Endothelial cell of umbilical vein (primary cell): ENCODE data around the gene TNFRSF19.

Experiments
- EZH2 ChIP-seq: IDR thresholded peaks from 2 replicates; pipeline ENCODE4 v1.6.1; 2012; ENCODE audit warnings: borderline replicate concordance, low read depth, mild to moderate bottlenecking, moderate library complexity, low read length, inconsistent platforms; ENCODE audit not compliant: severe bottlenecking
- JUN ChIP-seq: IDR thresholded peaks from 2 replicates; pipeline ENCODE4 v1.6.1; 2011; ENCODE audit warnings: borderline replicate concordance, low read depth; ENCODE audit not compliant: insufficient read length, insufficient read depth
- POLR2A ChIP-seq: IDR thresholded peaks from 2 replicates; pipeline ENCODE4 v1.6.1; 2012; ENCODE audit warnings: low read depth, mild to moderate bottlenecking, control low read depth, low read length
- TF ChIP-seq, protein P1 (sequence below), 2 donors: IDR thresholded peaks; 1 replicate in 1 of 2; 2 replicates in 1 of 2; pipeline ENCODE4 v1.5.1; 2011; ENCODE audit warnings: low read length in 2 of 2, mild to moderate bottlenecking in 2 of 2, moderate library complexity in 2 of 2, control low read depth in 1 of 2, inconsistent platforms in 1 of 2, low read depth in 1 of 2; ENCODE audit not compliant: insufficient read depth in 1 of 2; ENCODE audit errors: extremely low read depth in 1 of 2

DNA sequence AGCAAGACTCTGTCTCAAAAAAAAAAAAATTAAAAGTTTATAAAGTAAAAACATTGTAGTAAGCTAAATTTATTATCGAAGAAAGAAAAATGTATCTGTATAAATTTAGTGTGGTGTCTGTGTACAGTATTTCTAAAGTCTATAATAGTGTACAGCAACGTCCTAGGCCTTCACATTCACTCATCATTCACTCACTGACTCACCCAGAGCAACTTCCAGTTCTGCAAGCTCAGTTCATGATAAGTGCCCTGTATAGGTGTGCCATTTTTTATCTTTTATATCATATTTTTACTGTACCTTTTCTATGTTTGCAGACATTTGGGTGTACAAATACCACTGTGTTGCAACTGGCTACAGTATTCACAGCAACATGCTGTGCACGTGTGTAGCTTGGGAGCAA is 118.1 kb downstream of the TNFRSF19 start:
- TF ChIP-seq, protein P1, sequence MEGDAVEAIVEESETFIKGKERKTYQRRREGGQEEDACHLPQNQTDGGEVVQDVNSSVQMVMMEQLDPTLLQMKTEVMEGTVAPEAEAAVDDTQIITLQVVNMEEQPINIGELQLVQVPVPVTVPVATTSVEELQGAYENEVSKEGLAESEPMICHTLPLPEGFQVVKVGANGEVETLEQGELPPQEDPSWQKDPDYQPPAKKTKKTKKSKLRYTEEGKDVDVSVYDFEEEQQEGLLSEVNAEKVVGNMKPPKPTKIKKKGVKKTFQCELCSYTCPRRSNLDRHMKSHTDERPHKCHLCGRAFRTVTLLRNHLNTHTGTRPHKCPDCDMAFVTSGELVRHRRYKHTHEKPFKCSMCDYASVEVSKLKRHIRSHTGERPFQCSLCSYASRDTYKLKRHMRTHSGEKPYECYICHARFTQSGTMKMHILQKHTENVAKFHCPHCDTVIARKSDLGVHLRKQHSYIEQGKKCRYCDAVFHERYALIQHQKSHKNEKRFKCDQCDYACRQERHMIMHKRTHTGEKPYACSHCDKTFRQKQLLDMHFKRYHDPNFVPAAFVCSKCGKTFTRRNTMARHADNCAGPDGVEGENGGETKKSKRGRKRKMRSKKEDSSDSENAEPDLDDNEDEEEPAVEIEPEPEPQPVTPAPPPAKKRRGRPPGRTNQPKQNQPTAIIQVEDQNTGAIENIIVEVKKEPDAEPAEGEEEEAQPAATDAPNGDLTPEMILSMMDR (IDR thresholded peaks at IDR 0.05; ENCODE audit: extremely low read depth in 1 of 2, insufficient read depth in 1 of 2, low read depth in 1 of 2, low read length in 2 of 2): no peak
- TF ChIP-seq EZH2 (no peak), POLR2A (no peak), JUN (no peak)
